GM23248 (cell line): ENCODE data around the gene SNCG.

Experiments used
- EZH2 ChIP-seq: fragments of 200-600 bp; sonication (generic); IDR thresholded peaks from 2 replicates; pipeline ENCODE4 v1.6.1; 2018; ENCODE audit warnings: antibody characterized with exemption, mild to moderate bottlenecking; ENCODE audit not compliant: insufficient read depth, poor library complexity, severe bottlenecking
- EZH2phosphoT487 ChIP-seq: fragments of 200-600 bp; sonication (generic); IDR thresholded peaks from 2 replicates; pipeline ENCODE4 v1.6.1; 2018; ENCODE audit warnings: antibody characterized with exemption, moderate library complexity, mild to moderate bottlenecking, low read depth; ENCODE audit not compliant: insufficient read depth

DNA sequence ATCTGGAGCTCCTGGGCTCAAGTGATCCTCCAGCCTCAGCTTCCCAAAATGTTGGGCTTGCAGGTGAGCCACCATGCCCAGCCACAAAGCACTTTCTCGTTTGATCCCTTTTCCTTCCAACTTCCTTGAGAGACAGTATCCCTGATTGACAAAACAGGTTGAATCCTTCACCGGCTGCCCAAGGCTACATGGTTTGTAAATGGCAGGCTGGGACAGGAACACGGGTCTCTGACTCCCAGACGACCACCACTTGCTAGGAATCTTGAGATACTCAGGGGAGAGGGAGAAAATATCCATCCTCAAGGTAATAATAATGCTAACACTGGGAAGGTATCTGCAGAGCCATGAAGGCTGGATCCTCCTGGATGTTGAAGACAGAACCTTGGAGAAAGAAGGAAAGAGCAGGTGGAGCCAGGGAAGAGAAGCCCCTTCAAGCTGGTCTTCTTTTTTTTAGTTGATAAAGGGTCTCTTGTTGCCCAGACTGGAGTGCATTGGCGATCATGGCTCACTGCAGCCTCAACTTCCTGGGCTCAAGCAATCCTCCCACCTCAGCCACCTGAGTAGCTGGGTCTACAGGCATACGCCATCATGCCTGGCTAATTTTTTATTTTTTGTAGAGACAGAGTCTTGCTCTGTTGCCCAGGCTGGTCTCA, 20.8 kb upstream of the SNCG start:
- TF ChIP-seq EZH2 (no peak), EZH2phosphoT487 (no peak)
